Activated CD4-positive, alpha-beta T cell treated with anti-CD3 and anti-CD28 coated beads, Interleukin-2, amount 10 ng/mL, durations not matched to agents 24 days and 14 days (primary cell): ENCODE results near the gene DYSF. TPM values are rescaled to one million over a fixed set of nuclear protein-coding genes. Genes with fewer than 3 reads are reported as not detected.

Experiments
- DNase-seq: peaks from one replicate; pipeline ENCODE4 v3.0.0; 2022
- H3K27ac Mint-ChIP-seq: one replicate; pipeline ENCODE4 v1.8.0; 2022; ENCODE audit warnings: mild to moderate bottlenecking, mixed read lengths
- H3K27me3 Mint-ChIP-seq: one replicate; pipeline ENCODE4 v1.8.0; 2022; ENCODE audit warnings: mixed read lengths
- H3K36me3 Mint-ChIP-seq: one replicate; pipeline ENCODE4 v1.8.0; 2022; ENCODE audit warnings: low read depth, mild to moderate bottlenecking, mixed read lengths
- H3K4me1 Mint-ChIP-seq: one replicate; pipeline ENCODE4 v1.8.0; 2021; ENCODE audit warnings: mixed read lengths
- H3K4me3 Mint-ChIP-seq: one replicate; pipeline ENCODE4 v1.8.0; 2022; ENCODE audit warnings: mild to moderate bottlenecking, moderate library complexity, mixed read lengths
- H3K9me3 Mint-ChIP-seq: one replicate; pipeline ENCODE4 v1.8.0; 2021; ENCODE audit warnings: mixed read lengths
- intact Hi-C: fragments of 100-400 bp; cut with micrococcal nuclease; formaldehyde crosslinking; loops from one replicate; pipeline ENCODE4 v1.15.1; 2023
- total RNA-seq: library from RNA; stranded (reverse); gene quantifications from 2 replicates; pipeline ENCODE4 v1.2.3, GENCODE V29; 2022

The DYSF gene
- total RNA-seq, 1 donor from 2014 or later = not detected

DNA sequence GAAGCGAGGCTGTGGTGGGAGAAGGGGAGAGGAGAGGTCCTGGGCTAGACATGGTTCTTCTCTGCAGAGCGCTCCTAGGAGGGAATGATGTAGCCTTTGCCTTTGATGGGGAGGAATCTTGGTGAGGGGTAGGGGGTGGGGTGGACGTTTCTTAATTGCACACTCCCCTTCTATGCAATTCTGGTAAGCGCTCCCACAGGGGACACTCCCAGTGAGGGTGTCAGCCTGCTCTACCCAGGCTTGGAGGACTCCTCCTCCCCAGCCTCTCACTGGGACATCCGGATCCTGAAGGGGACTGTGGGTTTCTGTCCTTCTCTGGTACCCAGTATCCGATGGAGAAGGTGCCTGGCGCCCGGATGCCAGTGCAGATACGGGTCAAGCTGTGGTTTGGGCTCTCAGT lies 114.3 kb downstream of the DYSF start:
- H3K4me1 Mint-ChIP-seq = no peaks in the 10 kb centered on the region
- no peak overlapping the region for H3K4me3 Mint-ChIP-seq
- no peaks in the 10 kb centered on the region for H3K36me3 Mint-ChIP-seq
- H3K9me3 Mint-ChIP-seq = no peaks in the 10 kb centered on the region
- H3K27me3 Mint-ChIP-seq = no peaks in the 10 kb centered on the region
- no peak overlapping the region for H3K27ac Mint-ChIP-seq
- intact Hi-C loops = no loop called here
- DNase-seq = no peak

DNA sequence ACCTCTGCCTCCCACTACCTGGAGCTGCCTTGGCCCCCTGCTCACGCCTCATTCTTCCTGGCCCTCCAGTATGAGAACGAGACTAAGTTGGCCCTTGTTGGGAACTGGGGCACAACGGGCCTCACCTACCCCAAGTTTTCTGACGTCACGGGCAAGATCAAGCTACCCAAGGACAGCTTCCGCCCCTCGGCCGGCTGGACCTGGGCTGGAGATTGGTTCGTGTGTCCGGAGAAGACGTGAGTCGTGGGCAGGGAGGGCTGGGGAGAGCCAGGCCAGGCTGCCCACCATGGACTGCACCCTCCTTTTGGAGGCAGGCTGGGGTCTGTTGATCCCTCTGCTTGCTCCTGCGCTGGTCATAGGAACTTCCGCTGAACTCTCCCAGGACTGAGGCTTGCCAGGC lies 114.7 kb downstream of the DYSF start:
- intact Hi-C loops = no loop called here
- Mint-ChIP-seq H3K36me3 (no peaks in the 10 kb centered on the region), H3K27ac (no peak overlapping the region), H3K4me1 (no peaks in the 10 kb centered on the region), H3K9me3 (no peaks in the 10 kb centered on the region), H3K27me3 (no peaks in the 10 kb centered on the region), H3K4me3 (no peak overlapping the region)
- DNase-seq = no peak

DNA sequence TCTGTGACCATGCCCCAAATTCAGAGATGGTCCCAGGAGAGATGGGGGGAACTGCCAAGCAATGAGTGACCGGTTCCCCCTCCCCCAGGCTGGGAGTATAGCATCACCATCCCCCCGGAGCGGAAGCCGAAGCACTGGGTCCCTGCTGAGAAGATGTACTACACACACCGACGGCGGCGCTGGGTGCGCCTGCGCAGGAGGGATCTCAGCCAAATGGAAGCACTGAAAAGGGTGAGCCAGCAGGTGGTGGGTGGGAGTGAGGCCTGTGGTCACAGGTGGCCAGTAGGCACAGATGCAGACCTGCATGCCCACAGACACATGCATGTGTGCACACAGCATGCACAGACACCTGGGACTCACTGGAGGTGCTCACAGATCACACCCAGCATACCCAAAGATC lies 117.2 kb downstream of the DYSF start:
- Mint-ChIP-seq H3K27ac (no peak overlapping the region), H3K4me1 (no peaks in the 10 kb centered on the region), H3K4me3 (no peak overlapping the region), H3K36me3 (no peaks in the 10 kb centered on the region), H3K9me3 (no peaks in the 10 kb centered on the region), H3K27me3 (no peaks in the 10 kb centered on the region)
- intact Hi-C loops = no loop called here
- DNase-seq = no peak

DNA sequence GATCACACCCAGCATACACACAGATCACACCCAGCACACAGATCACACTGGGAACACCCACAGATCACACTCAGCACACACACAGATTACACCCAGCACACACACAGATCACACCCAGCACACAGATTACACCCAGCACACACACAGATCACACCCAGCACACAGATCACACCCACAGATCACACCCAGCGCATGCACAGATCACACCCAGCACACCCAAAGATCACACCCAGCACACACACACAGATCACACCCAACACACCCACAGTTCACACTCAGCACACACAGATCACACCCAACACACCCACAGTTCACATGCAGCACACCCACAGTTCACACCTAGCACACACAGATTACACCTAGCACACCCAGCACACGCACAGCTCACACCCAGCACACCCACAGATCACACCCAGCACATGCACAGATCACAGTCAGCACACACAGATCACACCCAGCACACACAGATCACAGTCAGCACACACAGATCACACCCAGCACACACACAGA lies 117.6 kb downstream of the DYSF start:
- no peak for DNase-seq
- H3K27me3 Mint-ChIP-seq = no peaks in the 10 kb centered on the region
- H3K4me1 Mint-ChIP-seq = no peaks in the 10 kb centered on the region
- intact Hi-C loops = no loop called here
- no peak overlapping the region for H3K4me3 Mint-ChIP-seq
- no peaks in the 10 kb centered on the region for H3K36me3 Mint-ChIP-seq
- no peaks in the 10 kb centered on the region for H3K9me3 Mint-ChIP-seq
- no peak overlapping the region for H3K27ac Mint-ChIP-seq

DNA sequence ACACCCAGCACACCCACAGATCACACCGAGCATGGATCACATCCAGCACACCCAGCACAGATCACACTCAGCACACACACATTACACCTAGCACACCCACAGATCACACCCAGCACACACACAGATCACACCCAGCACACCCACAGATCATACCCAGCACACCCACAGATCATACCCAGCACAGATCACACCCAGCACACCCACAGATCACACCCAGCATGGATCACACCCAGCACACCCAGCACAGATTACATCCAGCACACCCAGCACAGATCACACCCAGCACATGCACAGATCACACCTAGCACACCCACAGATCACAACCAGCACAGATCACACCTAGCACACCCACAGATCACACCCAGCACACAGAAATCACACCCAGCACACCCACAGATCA lies 118.6 kb downstream of the DYSF start:
- Mint-ChIP-seq H3K9me3 (no peaks in the 10 kb centered on the region), H3K4me1 (no peaks in the 10 kb centered on the region), H3K27me3 (no peaks in the 10 kb centered on the region), H3K27ac (no peak overlapping the region), H3K36me3 (no peaks in the 10 kb centered on the region), H3K4me3 (no peak overlapping the region)
- no peak for DNase-seq
- intact Hi-C loops = no loop called here

DNA sequence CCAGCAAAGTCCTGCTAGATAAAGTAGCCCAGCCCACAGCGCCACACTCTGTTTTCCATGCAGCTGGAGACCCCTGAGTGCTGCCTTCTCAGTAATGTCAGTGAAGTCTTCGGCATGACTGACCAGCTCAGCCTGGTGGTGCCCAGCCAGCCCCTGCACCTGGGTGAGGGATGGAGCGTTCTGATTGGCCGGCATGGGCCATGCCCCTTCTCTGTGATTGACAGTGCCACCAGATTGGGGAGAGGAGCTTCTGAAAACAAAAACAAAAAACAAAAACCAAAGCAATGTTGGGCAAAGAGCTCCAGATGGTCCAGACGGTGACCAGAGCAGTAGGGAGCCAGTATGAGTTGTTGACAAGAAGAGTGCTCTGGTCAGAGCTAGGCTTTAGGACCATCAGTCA lies 122.6 kb downstream of the DYSF start:
- H3K4me3 Mint-ChIP-seq = no peak overlapping the region

DNA sequence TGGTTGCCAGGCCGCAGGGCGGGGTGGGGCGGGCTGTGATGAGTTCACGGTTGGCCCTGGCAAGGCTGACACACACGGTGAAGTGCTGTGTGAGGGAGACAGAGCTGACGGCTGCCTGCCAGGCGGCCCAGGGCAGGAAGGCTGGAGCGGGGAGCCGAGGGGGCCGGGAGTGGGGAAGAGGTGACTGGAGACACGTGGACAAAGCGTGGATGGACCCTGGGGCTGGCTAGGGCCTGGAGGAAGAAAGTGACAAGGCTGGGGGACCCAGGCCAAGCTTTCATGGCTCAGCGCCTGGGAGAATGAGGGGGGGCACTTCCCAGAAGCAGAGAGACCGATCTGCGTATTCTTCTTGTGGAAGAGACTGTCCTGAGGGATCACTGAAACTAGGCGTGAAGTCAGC lies 123.2 kb downstream of the DYSF start:
- Mint-ChIP-seq H3K36me3 (no peaks in the 10 kb centered on the region), H3K27ac (no peak overlapping the region), H3K4me1 (no peaks in the 10 kb centered on the region), H3K27me3 (no peaks in the 10 kb centered on the region), H3K9me3 (no peaks in the 10 kb centered on the region), H3K4me3 (no peak overlapping the region)
- no peak for DNase-seq
- intact Hi-C loops = no loop called here

More for the DNA sequence above, 122.6 kb downstream of the DYSF start:
- Mint-ChIP-seq H3K36me3 (no peaks in the 10 kb centered on the region), H3K27me3 (no peaks in the 10 kb centered on the region), H3K4me1 (no peaks in the 10 kb centered on the region), H3K27ac (no peak overlapping the region), H3K9me3 (no peaks in the 10 kb centered on the region)
- intact Hi-C loops = no loop called here
- DNase-seq = no peak

DNA sequence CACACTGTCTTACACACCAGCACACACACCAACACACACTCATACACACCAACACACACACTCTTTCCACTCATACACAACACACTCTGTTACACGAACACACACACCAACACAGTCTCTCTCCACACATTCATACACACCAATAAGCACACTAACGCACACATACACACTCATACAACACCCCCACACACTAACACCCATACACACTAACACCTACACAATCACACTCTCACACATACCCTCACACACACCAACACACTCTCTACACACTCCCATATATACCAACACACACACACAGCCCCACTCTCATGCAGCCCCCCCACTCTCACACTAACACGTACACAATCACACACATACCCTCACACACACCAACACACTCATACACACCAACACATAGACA lies 123.8 kb downstream of the DYSF start:
- Mint-ChIP-seq H3K36me3 (no peaks in the 10 kb centered on the region), H3K4me1 (no peaks in the 10 kb centered on the region), H3K9me3 (no peaks in the 10 kb centered on the region), H3K27me3 (no peaks in the 10 kb centered on the region), H3K4me3 (no peak overlapping the region), H3K27ac (no peak overlapping the region)
- intact Hi-C loops = no loop called here
- no peak for DNase-seq

DNA sequence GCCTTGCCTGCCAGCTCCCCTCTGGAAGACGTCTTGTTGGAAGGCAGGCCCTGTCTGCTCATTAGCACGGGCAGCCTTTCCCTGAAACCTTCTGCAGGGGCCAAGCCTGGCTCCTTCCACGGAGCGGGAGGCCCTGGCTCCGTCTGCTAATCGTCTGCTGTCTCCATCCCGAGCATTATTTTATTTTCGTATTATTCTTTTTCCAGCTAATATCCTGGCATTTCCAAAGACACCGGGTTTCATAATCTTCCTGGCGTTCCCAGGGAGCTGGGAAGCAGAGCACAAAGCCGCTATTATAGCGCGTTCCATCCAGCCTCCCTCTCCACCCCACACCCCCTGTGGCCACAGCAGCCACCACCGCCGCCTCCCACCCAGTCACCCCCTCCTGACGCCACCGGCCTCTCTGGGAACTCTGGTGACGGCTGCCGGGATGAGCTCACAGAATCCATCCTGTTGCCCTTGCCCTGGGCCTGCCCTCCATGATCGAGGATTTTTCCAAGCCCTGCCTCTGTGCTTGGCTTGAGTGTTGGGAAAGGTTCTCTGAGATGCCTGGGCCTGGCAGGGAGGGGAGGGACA lies 125.5 kb downstream of the DYSF start:
- no peak for DNase-seq
- Mint-ChIP-seq H3K27ac (no peak overlapping the region), H3K36me3 (no peaks in the 10 kb centered on the region), H3K4me1 (no peaks in the 10 kb centered on the region), H3K9me3 (no peaks in the 10 kb centered on the region), H3K27me3 (no peaks in the 10 kb centered on the region), H3K4me3 (no peak overlapping the region)
- intact Hi-C loops = no loop called here

DNA sequence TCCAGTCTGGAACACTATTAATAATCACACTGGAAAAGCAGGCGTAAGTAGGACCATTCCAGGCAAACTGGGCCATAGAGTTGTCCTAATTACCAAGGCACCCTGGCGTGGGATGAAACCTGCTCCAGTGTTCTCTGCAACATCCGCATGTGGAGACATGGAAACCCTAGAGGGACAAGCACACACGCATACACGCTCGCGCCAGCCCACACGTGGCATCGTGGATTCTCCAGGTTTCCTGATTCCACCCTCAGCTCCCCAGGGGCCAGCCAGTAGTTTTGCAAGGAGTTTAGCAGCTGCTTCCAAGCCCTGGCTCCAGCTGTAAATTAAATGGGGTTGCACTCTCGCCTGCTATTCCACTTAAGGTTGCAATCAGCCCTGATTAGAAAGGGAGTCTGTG lies 127.7 kb downstream of the DYSF start:
- no peaks in the 10 kb centered on the region for H3K9me3 Mint-ChIP-seq
- H3K36me3 Mint-ChIP-seq = no peaks in the 10 kb centered on the region
- no peak overlapping the region for H3K4me3 Mint-ChIP-seq
- DNase-seq = no peak
- H3K27me3 Mint-ChIP-seq = no peaks in the 10 kb centered on the region
- intact Hi-C loops = no loop called here
- H3K4me1 Mint-ChIP-seq = no peaks in the 10 kb centered on the region
- no peak overlapping the region for H3K27ac Mint-ChIP-seq

DNA sequence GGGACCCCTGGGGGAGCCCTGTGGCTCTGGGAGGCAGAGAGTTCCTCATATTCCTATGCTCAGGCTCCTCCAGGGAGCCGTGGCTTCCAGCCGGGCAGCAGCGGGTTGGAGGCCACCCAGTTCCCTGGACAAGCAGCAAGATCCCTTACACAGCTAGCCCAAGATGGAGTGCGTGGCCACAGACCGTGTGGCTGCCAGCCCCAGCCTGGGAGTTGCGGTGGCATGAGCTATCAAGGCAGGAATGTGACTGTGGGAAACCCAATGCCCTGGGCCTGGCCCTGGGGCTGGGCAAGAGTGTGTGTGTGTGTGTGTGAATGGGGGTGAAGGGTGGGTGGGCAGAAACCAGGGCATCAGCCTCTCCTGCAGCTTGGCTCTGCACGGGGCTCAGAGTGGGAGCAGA lies 130.5 kb downstream of the DYSF start:
- Mint-ChIP-seq H3K9me3 (no peaks in the 10 kb centered on the region), H3K27me3 (no peaks in the 10 kb centered on the region), H3K4me1 (no peaks in the 10 kb centered on the region), H3K4me3 (no peak overlapping the region), H3K36me3 (no peaks in the 10 kb centered on the region), H3K27ac (no peak overlapping the region)
- intact Hi-C loops = no loop called here
- DNase-seq = no peak

DNA sequence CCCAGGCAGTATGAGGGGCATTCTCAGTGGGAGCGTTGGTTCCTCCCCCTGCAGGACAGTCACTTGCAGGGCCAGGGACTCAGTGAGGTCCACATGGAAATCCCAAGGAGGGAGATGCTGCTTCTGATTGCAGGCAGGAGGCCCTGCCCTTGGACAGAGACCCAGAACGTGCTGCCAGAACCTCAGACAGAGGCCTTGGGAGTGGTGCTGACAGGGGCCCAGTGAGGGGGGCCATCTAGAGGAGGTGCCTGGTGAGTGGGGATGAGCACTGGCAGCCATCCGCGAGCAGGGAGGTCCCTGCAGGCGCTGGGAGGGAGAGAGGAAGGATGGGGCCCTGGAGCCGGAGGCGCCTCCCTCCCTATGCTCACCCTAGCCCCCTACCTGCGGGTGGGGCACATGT lies 133.1 kb downstream of the DYSF start:
- Mint-ChIP-seq H3K27ac (no peak overlapping the region), H3K9me3 (no peaks in the 10 kb centered on the region), H3K36me3 (no peaks in the 10 kb centered on the region), H3K4me1 (no peaks in the 10 kb centered on the region), H3K4me3 (no peak overlapping the region), H3K27me3 (no peaks in the 10 kb centered on the region)
- intact Hi-C loops = no loop called here
- DNase-seq = no peak

DNA sequence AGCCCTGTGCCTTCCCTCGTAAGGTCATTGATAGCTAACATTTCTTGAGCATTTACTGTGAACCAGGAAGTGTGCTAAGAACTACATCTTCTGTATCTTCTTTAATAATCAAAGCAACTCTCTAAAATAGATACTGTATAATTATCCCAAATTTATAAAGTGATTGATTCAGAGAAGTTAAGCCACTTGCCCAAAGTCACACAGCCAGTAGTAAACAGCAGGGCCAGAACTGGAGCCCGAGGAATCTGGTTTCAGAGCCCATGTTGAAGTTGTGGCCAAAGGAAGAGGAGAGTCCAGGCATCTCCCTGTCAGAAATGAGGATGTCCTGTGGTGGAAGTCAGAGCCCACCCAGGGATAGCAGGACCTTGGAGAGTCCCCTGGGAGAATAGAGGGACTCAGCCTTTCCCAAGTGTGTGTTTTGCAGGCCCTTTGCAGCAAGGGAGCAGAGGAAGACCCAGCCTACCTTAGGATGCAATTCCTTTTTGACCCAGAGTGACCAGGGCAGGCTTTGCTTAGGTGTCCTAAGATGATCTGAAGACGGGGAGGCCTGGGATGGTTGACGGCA lies 134.2 kb downstream of the DYSF start:
- no peaks in the 10 kb centered on the region for H3K4me1 Mint-ChIP-seq
- H3K36me3 Mint-ChIP-seq = no peaks in the 10 kb centered on the region
- no peak overlapping the region for H3K27ac Mint-ChIP-seq
- no peak for DNase-seq
- no peaks in the 10 kb centered on the region for H3K27me3 Mint-ChIP-seq
- intact Hi-C loops = no loop called here
- H3K4me3 Mint-ChIP-seq = no peak overlapping the region
- no peaks in the 10 kb centered on the region for H3K9me3 Mint-ChIP-seq

DNA sequence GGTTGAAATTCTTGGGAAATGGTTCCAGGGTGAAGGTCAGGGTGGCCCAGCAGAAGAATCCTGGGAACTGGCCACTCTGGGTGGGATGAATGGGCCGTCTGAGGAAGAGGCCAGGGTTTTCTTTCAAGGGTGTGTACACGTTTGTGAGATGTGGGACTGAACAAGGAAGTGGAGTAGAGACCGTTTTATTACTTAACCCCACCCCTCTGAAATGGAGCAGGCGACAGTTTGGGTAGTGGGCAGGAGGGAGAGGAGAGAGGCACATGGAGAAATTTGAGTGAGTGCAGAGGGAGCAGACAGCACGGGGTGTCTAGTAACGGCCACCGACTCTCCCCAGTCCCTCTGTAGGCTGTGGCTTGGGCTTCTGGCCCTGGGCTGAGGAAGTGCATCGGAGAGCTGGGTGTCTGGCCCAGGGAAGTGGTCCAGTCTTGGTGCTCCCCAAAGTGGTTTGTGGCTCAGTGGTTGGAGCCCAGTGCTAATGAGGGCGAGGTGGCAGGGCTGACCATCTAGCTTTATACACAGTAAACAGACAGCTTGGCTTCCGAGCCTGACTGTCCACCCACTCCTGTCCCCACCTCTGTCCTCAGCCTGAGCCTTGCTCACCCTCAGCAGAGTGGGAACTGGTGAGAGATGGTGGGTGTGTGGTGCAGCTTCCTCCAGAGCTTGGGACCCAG lies 135.3 kb downstream of the DYSF start:
- Mint-ChIP-seq H3K4me3 (no peak overlapping the region), H3K27me3 (no peaks in the 10 kb centered on the region), H3K4me1 (no peaks in the 10 kb centered on the region), H3K27ac (no peak overlapping the region), H3K36me3 (no peaks in the 10 kb centered on the region), H3K9me3 (no peaks in the 10 kb centered on the region)
- DNase-seq = no peak
- intact Hi-C loops = no loop called here

DNA sequence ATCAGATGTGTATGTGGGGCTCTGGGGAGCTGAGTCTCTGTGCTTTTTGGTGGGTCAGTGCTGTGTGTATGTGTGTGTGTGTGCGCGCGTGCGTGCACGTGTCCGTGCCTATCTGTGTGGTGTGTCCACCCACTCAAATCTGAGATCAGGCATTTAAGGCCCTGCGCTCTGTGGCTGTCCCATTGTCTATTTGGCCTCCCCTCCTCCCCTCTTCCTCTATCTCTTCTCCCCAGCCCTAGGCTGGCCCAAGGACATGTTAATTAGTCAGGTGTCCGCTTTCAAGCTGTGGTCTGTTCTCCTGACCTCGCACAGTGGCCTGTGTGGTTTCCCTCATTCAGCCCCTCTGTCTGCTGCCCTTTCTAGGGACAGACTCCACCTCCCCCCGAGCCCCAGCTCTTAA lies 136.4 kb downstream of the DYSF start:
- Mint-ChIP-seq H3K27ac (no peak overlapping the region), H3K9me3 (no peaks in the 10 kb centered on the region), H3K4me3 (no peak overlapping the region), H3K4me1 (no peaks in the 10 kb centered on the region), H3K36me3 (no peaks in the 10 kb centered on the region), H3K27me3 (no peaks in the 10 kb centered on the region)
- no peak for DNase-seq
- intact Hi-C loops = no loop called here
